ENCODE measurements around the gene CLRN2.

CLRN2 gene

GRCh38 chr4:17514865-17515264 is at the start of gene CLRN2:
Gene CLRN2 (plus strand): TSS chr4:17515165. CDS start chr4:17515267, 102 bp downstream.
- DNase-seq, result no peak

GRCh38 chr4:17468619-17469221 is 46.2 kb upstream of the CLRN2 start:
- peak in 1 of 2 donors; percentile 31 for DNase-seq

- no peak for DNase-seq
Measured at GRCh38 chr4:17469931-17470674, 44.9 kb upstream of the CLRN2 start.

GRCh38 chr4:17475481-17475880 is 39.5 kb upstream of the CLRN2 start:
- no peak for DNase-seq

GRCh38 chr4:17476853-17477252 is 38.1 kb upstream of the CLRN2 start:
- no peak for DNase-seq

- DNase-seq, result no peak
Measured at GRCh38 chr4:17477774-17478472, 37.0 kb upstream of the CLRN2 start.

- no peak for DNase-seq
Measured at GRCh38 chr4:17480210-17480927, 34.6 kb upstream of the CLRN2 start.

- DNase-seq, result no peak
Measured at GRCh38 chr4:17480955-17481354, 34.0 kb upstream of the CLRN2 start.

- DNase-seq, result no peak
Measured at GRCh38 chr4:17482716-17483115, 32.2 kb upstream of the CLRN2 start.

- DNase-seq, result no peak
Measured at GRCh38 chr4:17489123-17489522, 25.8 kb upstream of the CLRN2 start.

- no peak for DNase-seq
Measured at GRCh38 chr4:17489721-17490120, 25.2 kb upstream of the CLRN2 start.

GRCh38 chr4:17490575-17491059 is 24.3 kb upstream of the CLRN2 start:
- DNase-seq, result no peak

- DNase-seq, result no peak
Measured at GRCh38 chr4:17491196-17491595, 23.8 kb upstream of the CLRN2 start.

GRCh38 chr4:17492058-17492741 is 22.8 kb upstream of the CLRN2 start:
- no peak for DNase-seq

GRCh38 chr4:17492876-17493275 is 22.1 kb upstream of the CLRN2 start:
- no peak for DNase-seq

- no peak for DNase-seq
Measured at GRCh38 chr4:17493619-17494018, 21.3 kb upstream of the CLRN2 start.

GRCh38 chr4:17494258-17495190 is 20.4 kb upstream of the CLRN2 start:
- no peak for DNase-seq

GRCh38 chr4:17497890-17498523 is 17.0 kb upstream of the CLRN2 start:
- DNase-seq, result no peak

- no peak for DNase-seq
Measured at GRCh38 chr4:17500574-17500973, 14.4 kb upstream of the CLRN2 start.

- DNase-seq, result no peak
Measured at GRCh38 chr4:17502756-17503155, 12.2 kb upstream of the CLRN2 start.

GRCh38 chr4:17504081-17504480 is 10.9 kb upstream of the CLRN2 start:
- no peak for DNase-seq

All from hippocampal formation (tissue), 2 donors.